Activated naive CD4-positive, alpha-beta T cell treated with anti-CD3 and anti-CD28 coated beads for 36 hours (primary cell): ENCODE data around the gene SLC9A3. TPM values are rescaled to one million over a fixed set of nuclear protein-coding genes. Genes with fewer than 3 reads are reported as not detected.

Experiments
- CTCF ChIA-PET: fragments of 350-600 bp; sonication (Branson Sonifier 250); formaldehyde crosslinking; loops from one replicate; lab custom pipeline; 2021; ENCODE audit warnings: antibody characterized with exemption; lab: Charles Lee
- DNase-seq: peaks from one replicate; pipeline ENCODE4 v3.0.0-alpha.2; 2020
- H3K27ac Mint-ChIP-seq: one replicate; pipeline ENCODE4 v1.8.0; 2021; ENCODE audit warnings: mild to moderate bottlenecking, mixed read lengths
- H3K27me3 Mint-ChIP-seq: one replicate; pipeline ENCODE4 v1.8.0; 2021; ENCODE audit warnings: low read depth, mixed read lengths
- H3K36me3 Mint-ChIP-seq: one replicate; pipeline ENCODE4 v1.8.0; 2021; ENCODE audit warnings: low read depth, mixed read lengths
- H3K4me1 Mint-ChIP-seq: one replicate; pipeline ENCODE4 v1.8.0; 2021; ENCODE audit warnings: low read depth, mixed read lengths
- H3K4me3 Mint-ChIP-seq: one replicate; pipeline ENCODE4 v1.8.0; 2021; ENCODE audit warnings: mild to moderate bottlenecking, moderate library complexity, mixed read lengths
- H3K9me3 Mint-ChIP-seq: one replicate; pipeline ENCODE4 v1.8.0; 2021; ENCODE audit warnings: mixed read lengths
- intact Hi-C: fragments of 100-400 bp; cut with micrococcal nuclease; formaldehyde crosslinking; loops from one replicate; pipeline ENCODE4 v1.15.1; 2023
- total RNA-seq, 2 experiments: library from RNA; stranded (reverse); gene quantifications; one replicate each; pipeline ENCODE4 v1.2.3, GENCODE V29; 2021

SLC9A3 gene
- total RNA-seq, 2 experiments from 2014 or later = 1.6 to 2.3 TPM

DNA sequence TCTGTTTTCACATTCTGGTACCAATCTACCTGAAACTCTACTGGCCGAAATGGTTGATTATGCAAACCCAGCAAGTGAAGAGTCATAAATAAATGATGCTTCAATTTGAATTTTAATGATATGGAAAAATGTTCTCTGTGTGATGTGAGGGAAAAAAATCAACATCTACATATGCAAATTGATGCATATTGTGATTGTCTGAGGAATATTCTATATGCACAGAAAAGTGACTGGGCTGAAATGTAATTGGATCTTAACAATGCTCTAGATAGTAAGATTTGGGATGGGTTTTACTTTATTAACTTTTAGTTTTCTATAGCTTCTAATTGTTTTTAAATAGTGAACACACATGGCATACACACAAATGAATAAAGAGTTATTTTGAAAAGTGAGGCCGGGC lies 25.0 kb upstream of the SLC9A3 start:
- Mint-ChIP-seq H3K27me3 (peaks cover 16% of the 10 kb centered on the region), H3K36me3 (no peaks in the 10 kb centered on the region), H3K4me3 (no peak overlapping the region), H3K9me3 (peaks cover 1% of the 10 kb centered on the region), H3K27ac (no peak overlapping the region), H3K4me1 (no peaks in the 10 kb centered on the region)
- no peak for DNase-seq
- intact Hi-C loops = no loop called here
- CTCF ChIA-PET = no interaction called here

DNA sequence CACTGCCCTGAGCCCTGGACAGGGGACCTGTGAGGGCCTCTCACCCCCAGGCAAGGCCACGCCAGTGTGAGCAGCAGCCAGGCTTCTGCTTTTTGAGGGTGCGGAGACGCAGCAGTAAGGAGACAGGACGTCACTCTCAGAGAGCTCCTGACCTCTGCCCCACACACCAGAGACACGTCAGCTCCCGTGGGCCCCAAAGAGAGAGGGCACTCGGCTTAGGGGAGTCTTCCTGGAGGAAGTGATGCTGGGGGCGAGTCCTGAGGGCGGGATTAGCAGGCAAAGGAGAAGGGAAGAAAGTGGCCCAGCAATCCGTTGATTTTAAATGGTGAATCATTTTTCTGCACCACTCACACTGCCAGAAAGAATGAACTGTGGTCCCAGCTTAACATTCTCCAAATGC lies 24.0 kb upstream of the SLC9A3 start:
- Mint-ChIP-seq H3K27ac (no peak overlapping the region), H3K4me3 (no peak overlapping the region), H3K36me3 (no peaks in the 10 kb centered on the region), H3K27me3 (peaks cover 16% of the 10 kb centered on the region), H3K9me3 (peaks cover 1% of the 10 kb centered on the region), H3K4me1 (peaks cover 6% of the 10 kb centered on the region)
- intact Hi-C loops = no loop called here
- CTCF ChIA-PET = no interaction called here
- DNase-seq = no peak

DNA sequence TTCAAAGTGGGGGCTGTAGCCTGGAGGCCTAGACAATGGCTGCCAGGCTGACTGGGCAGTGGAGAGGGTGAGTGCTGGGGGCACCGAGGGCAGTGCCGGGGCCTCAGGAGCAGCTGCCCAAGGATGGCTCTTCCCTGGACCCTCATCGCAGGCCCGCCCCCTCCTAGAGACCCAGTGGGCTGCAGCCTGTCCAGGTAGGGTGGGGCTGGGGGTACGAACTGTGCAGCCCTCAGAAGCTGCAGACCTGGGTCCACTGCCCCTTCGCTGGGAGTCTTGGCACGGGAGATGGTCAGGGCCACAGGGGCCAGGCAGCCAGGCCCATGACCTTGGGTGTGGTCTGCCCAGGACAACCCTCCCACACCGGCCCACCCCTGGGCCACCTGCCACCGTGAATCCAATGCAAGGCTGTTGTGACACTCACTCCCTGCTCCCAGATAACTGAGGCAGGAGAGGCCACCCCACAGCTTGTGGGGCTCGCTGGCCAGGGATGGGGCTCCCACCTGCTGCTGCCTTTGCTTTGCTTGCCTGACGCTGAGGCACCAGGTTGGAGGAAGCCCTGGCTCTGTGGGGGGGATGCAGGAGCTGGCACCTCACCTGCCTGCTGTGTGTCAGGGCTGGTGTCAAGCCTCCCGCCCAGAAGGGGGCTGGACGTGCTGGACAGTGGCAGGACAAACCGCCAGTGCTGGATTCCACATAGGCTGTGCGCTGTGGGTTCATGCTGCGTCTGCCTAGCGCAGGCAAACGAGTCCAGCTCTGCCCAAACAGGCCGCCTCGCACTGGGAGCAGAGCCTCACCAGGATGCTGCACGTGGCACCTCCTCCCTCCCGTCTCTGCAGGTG lies 23.1 kb upstream of the SLC9A3 start:
- no peak overlapping the region for H3K4me3 Mint-ChIP-seq
- DNase-seq = no peak
- H3K27ac Mint-ChIP-seq = no peak overlapping the region
- CTCF ChIA-PET = no interaction called here
- H3K9me3 Mint-ChIP-seq = peaks cover 1% of the 10 kb centered on the region
- intact Hi-C loops = no loop called here
- peaks cover 6% of the 10 kb centered on the region for H3K4me1 Mint-ChIP-seq
- peaks cover 16% of the 10 kb centered on the region for H3K27me3 Mint-ChIP-seq
- no peaks in the 10 kb centered on the region for H3K36me3 Mint-ChIP-seq

DNA sequence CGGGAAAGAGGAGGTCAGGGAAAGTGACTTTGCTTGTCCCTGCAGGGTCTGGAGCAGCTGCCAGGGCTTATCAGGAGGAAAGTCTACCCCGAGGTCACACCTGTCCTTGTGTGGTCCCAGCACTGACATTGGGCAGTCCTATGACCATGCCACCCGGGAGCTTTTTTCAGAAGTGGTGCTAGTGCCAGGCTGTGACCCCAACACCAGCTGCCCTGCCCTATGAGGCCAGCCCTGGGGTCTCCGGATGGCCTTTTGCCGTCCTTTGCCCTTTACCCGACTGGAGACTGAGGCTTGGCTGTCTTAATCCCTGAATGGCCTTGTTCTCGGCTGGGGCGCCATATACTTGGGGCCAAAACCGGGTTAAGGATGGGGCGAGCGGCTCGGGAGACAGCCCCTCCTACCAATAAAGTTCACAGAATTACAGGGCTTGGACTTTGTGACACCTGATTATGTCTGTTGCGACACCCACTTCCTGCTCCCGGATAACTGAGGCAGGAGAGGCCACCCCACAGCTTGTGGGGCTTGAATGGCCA lies 22.2 kb upstream of the SLC9A3 start:
- Mint-ChIP-seq H3K4me3 (no peak overlapping the region), H3K27ac (no peak overlapping the region), H3K9me3 (peaks cover 1% of the 10 kb centered on the region), H3K27me3 (peaks cover 16% of the 10 kb centered on the region), H3K36me3 (no peaks in the 10 kb centered on the region), H3K4me1 (peaks cover 6% of the 10 kb centered on the region)
- no peak for DNase-seq
- intact Hi-C loops = no loop called here
- CTCF ChIA-PET = no interaction called here

DNA sequence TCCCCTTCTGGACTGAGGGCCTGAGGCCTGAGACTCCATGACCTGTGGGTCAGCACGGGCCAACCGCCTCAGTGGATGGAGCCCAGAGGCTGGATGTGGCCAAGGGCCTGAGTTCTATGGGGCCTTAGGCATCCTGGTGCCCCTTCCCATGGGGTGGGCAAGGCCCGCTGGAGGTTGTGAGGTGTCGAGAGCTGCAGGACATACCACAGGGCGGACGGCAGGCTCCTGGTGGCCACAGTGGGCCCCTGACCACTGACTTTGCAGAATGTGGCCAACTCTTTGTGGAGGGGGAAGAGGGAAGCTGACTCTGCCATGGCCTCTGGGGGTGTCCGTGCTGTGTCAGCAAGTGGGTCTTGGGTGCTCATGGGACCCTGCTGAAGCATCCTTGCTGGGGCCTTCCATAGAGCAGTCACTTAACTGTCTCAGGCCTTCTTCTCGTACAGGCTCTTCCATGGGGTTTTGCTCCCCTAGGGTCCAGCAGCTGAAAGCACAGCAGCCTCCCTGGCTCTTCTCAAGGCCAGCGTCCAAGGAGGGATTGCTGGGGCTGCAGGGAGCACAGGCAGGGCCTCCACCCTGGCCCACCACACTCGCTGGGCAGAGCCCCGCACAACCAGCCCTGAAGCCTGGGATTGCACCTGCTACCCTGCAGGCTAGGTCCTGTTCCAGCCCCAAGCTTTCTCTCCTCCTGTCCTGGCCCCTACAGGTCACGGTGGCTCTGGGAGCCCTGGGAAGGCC lies 21.6 kb upstream of the SLC9A3 start:
- CTCF ChIA-PET = interaction anchor here (1.4 kb wide), 1 partner anchor 99 kb away, joined by 11 read pairs; no protein-coding TSS in a partner anchor
- Mint-ChIP-seq H3K36me3 (no peaks in the 10 kb centered on the region), H3K27me3 (peaks cover 13% of the 10 kb centered on the region), H3K9me3 (peaks cover 1% of the 10 kb centered on the region), H3K4me3 (no peak overlapping the region), H3K4me1 (peaks cover 6% of the 10 kb centered on the region), H3K27ac (no peak overlapping the region)
- intact Hi-C loops = no loop called here
- DNase-seq = no peak

DNA sequence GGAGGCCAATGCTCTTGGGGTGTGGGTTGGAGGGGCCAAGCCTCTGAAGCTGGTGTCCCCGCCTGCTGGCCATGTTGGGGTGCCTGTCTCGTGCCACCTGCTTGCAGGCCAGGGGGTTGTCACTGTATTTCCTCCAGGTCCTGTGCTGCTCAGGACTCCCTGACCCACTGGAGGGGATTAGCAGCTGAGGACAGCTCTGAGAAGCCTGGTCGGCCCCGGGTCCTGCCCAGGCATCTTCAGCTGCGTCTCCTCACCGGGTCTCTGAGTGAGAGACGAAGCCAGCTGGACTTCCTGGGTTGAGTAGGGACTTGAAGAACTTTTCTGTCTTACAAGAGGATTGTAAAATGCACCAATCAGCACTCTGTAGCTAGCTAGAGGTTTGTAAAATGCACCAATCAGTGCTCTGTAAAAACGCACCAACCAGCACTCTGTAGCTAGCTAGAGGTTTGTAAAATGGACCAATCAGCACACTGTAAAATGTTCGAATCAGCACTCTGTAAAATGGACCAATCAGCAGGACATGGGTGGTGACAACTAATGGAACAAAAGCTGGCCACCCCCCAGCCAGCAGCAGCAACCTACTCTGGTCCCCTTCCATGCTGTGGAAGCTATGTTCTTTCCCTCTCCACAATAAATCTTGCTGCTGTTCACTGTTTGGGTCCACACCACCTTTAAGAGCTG lies 20.6 kb upstream of the SLC9A3 start:
- H3K4me1 Mint-ChIP-seq = peaks cover 6% of the 10 kb centered on the region
- CTCF ChIA-PET = interaction anchor here (1.4 kb wide), 1 partner anchor 98 kb away, joined by 11 read pairs; no protein-coding TSS in a partner anchor
- peak; percentile 3 for DNase-seq
- H3K9me3 Mint-ChIP-seq = no peaks in the 10 kb centered on the region
- H3K4me3 Mint-ChIP-seq = no peak overlapping the region
- no peaks in the 10 kb centered on the region for H3K36me3 Mint-ChIP-seq
- H3K27me3 Mint-ChIP-seq = peaks cover 9% of the 10 kb centered on the region
- intact Hi-C loops = no loop called here
- no peak overlapping the region for H3K27ac Mint-ChIP-seq

DNA sequence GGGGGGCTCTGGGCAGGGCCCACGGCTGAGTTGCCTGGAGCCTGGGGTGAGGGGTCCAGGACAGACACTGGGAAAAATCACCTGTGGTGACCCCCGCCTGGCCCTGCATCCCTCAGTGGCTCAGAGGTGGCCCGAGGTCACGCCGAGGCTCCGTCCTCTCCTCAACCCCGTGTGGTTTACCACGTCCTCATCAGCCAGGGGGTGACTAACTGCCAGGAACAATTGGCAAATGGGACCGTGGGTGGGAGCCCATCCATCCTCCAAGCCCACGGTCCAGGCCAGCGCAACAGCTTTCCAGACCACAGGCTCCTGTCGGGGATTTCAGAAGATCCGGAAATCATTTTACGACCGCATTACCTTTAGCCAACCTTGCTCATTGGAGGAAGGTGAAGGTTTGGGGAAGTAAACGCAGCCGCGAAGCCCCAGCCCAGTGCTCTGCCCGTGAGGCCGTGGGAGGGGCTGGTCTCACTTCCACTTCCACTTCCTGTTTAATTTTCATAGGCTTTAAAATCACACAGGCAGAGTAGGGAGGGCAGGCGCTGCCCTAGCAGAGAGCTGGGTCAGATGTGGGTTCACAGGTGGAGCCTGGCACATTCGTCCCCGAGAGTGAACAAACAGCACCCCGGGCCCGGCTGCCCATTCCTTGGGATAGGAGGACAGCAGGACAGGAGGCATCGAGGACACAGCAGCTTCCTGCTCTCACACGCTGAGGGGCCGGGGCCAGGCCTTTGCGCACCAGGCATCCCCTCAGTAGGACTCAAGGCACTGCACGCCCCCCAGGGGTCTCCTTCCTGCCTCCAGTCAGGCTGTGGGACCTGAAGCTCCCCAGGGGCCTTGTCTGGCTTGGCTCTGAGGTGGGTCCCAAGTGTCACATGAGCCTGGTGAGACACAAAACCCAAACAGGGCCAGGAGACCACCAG lies 19.8 kb upstream of the SLC9A3 start:
- peaks cover 6% of the 10 kb centered on the region for H3K27me3 Mint-ChIP-seq
- H3K4me1 Mint-ChIP-seq = peaks cover 6% of the 10 kb centered on the region
- peak; percentile 70 for DNase-seq
- CTCF ChIA-PET = interaction anchor here (1.4 kb wide), 1 partner anchor 97 kb away, joined by 11 read pairs; no protein-coding TSS in a partner anchor
- intact Hi-C loops = no loop called here
- H3K36me3 Mint-ChIP-seq = no peaks in the 10 kb centered on the region
- peak overlapping the region; percentile 41 for H3K27ac Mint-ChIP-seq
- peak overlapping the region; percentile 32 for H3K4me3 Mint-ChIP-seq
- H3K9me3 Mint-ChIP-seq = no peaks in the 10 kb centered on the region

DNA sequence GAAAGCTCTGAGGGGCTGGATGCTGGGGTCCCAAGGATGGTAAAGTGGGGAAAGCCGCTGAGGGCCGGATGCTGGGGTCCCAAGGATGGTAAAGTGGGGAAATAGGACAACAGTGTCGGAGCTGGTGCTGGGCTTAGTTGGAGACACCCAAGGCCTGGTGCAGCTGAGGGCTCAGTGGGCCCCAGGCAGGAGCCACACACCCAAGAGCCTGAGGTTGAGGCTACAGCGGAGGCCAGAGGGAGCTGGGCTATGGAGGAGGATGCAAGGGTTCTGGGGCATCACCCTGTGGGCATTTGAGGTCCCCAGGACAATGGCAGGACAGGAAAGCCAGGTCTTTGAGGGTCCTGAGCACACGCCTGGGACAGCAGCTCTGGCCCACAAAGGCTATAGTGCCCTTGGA lies 19.1 kb upstream of the SLC9A3 start:
- H3K36me3 Mint-ChIP-seq = no peaks in the 10 kb centered on the region
- no peak overlapping the region for H3K27ac Mint-ChIP-seq
- CTCF ChIA-PET = no interaction called here
- H3K9me3 Mint-ChIP-seq = no peaks in the 10 kb centered on the region
- peaks cover 5% of the 10 kb centered on the region for H3K27me3 Mint-ChIP-seq
- no peak overlapping the region for H3K4me3 Mint-ChIP-seq
- intact Hi-C loops = no loop called here
- peaks cover 6% of the 10 kb centered on the region for H3K4me1 Mint-ChIP-seq
- DNase-seq = peak; percentile 6

DNA sequence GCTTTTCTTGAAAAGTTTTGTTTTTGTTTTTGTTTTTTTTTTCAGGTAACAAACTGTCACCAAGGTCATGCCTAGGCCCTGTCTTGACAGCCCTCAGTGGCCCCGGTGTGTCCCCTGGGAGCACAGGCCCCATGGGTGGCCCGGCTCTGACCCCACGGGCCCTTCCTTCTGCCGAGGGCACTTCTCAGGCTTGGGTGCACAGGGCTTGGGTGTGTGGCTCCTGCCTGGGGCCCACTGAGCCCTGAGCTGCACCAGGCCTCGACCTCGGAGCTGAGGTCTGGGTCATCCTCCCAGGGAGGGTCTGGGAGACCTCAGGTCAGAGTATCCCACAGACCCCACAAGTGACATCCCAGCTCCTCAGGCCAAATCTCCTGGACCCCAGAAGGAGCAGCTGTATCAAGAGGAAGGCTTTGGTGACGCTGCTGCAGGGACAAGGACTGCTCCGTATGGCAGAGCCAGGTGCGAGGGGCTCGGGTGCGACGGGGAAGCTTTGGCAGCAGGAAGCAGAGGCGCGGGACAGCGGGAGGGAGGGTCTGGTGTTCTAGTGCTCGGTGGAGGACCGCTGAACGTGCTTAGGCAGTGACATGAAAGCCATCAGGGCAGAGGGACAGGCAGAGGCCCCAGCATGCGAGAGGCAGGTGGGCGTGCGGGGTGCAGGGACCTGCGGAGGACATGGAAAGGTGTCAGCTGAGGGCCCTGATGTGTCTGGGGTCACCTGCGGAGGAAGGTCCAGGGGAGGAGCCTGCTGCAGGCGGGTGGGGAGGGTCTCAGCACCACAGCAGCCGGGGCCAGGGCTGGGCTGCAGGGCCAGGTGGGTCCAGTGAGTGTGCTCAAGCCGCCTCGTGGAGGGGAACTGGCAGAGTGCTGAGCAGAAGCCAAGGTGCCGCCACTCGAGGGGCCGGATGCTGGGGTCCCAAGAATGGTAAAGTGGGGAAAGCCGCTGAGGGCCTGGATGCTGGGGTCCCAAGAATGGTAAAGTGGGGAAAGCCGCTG lies 18.4 kb upstream of the SLC9A3 start:
- Mint-ChIP-seq H3K4me3 (no peak overlapping the region), H3K9me3 (no peaks in the 10 kb centered on the region), H3K4me1 (peaks cover 6% of the 10 kb centered on the region), H3K27ac (no peak overlapping the region), H3K36me3 (no peaks in the 10 kb centered on the region), H3K27me3 (no peaks in the 10 kb centered on the region)
- DNase-seq = peak; percentile 4
- CTCF ChIA-PET = no interaction called here
- intact Hi-C loops = no loop called here

DNA sequence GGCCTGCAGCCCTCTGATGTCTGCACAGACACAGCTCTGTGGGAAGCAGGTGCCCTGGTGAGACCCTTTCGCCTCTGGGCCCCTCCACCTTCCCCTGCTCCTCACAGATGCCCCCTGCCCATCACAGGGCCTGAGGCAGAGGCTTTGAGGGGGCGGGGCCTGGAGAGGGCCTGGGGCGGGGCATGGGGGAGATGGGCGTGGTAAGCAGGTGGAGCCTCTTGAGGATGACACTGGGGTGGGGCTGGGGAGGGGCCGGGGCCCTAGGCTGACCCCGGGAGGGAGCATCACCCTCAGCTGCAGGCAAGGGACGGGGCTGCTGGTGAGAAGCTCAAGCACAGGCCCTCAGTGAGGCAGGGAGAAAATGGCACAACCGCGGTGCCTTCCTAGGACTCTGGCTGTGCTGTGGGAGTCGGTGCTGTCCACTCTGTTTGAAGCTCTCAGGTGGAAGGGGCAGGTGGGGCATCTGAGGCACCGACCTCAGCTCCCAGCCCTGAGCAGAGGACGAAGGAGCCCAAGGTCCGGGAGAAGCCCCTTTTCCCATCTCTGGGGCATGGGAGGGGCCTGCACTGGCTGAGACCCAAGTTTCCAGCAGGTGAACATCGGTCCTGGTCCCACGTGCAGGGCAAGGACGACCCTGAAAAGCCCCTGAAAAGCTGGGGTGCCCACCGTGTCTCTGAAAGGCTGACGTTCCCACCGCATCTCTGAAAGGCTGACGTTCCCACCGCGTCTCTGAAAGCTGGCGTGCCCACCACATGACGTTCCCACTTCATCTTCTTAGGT lies 17.5 kb upstream of the SLC9A3 start:
- DNase-seq = peak; percentile 5
- Mint-ChIP-seq H3K4me1 (peaks cover 6% of the 10 kb centered on the region), H3K9me3 (no peaks in the 10 kb centered on the region), H3K36me3 (no peaks in the 10 kb centered on the region), H3K4me3 (no peak overlapping the region), H3K27ac (no peak overlapping the region), H3K27me3 (no peaks in the 10 kb centered on the region)
- CTCF ChIA-PET = interaction anchor here (0.6 kb wide), 1 partner anchor 192 kb away, joined by 3 read pairs; no protein-coding TSS in a partner anchor
- intact Hi-C loops = no loop called here
